Measurements from ENCODE around the gene TAOK1.
"Not testable (repeated sequence)": the region's sequence is repeated elsewhere in the genome, so short reads cannot be mapped to it uniquely, and the experiment has no call there.

TAOK1 gene

DNA sequence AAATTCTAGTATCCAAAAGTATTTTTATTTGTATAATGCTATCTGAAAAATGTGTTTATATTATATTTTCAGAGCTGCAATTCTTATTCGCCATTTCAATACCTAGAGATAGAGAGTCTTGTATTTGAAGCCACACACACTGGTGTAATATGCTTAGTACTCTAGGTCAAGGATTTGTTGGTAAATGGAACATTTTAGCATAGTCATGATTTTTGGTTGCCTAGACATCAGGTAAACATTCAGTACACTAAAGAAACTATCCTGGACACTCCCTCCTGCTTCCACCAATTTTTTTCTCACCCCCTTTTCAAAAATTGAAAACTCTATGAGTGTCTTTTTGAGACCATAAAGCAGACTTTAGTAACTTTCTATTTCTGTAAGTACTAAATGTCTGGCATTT, 155.9 kb downstream of the TAOK1 start:
- no peak for DNase-seq (ENCODE audit: low read depth in 2 of 2)

DNA sequence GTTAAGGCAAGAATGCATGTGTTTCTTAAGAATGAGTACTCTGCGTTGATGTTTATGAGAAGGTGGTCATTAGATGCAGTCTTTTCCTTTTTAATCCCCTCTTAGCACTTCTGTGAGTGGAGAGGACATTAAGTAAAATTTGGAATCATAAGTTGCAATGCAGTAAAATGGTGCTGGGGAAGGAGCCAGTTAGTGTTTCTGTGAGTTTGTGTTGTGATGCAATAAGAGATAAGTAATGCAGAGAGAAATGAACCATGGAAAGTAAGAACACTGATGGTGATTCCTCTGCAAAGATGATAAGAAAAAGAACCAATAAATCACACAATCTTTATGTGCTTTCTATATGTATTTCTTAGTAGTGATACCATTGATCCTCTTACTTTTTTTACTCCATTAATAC, 156.7 kb downstream of the TAOK1 start:
- DNase-seq (ENCODE audit: low read depth in 2 of 2), result no peak

DNA sequence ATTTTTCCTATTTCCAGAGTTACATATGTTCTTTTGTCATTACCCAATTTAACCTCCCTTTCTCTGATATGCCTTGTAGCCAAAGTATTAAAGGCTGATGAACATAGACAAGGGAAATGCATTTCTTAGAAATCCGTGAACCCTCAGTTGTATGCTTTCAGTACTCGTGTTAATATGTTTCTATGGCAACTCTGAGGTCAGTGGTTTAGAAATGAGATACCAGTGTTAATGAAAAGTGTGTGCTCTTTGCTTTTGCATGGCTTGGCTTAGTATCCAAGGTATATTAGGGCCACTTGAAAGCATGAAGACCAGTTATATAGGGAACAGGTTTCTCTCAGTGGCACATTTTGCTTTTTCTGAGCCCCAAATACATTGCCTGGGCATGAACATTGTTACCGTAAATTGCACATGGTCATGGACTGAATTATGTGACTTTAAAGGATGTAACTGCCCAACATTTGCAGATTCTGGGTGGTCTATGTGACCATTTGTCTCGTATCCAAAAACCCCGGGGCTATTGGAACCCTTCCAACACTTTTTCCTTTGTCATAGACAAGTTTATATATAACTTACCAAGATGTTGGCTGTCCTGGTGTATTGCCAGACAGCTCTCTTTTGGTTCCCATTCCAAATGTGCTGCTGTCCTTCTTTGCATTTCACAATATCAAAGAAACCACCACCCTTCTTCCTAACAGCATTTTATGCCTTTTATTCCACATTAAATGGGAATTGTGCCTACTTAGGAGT, 159.2 kb downstream of the TAOK1 start:
- no peak for DNase-seq (ENCODE audit: low read depth in 2 of 2)

DNA sequence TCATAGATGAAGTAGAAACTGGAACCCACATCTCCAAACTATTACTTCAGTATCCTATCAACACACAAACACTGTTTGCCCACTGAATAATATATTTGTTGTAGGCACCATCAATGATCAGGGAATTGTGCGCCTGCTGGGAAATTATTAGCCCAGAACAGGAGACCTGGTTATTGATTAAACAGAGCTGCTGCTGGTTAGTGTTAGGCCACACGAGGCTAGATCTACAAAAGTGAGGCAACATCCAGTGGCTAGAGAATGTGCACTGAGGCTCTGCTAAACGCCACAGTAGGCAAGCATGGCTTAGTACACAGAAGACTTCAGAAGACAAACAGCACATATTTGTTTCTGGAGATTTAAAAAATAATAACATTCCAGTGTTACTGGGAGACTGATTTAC, 165.7 kb downstream of the TAOK1 start:
- DNase-seq (ENCODE audit: low read depth in 2 of 2), result no peak

DNA sequence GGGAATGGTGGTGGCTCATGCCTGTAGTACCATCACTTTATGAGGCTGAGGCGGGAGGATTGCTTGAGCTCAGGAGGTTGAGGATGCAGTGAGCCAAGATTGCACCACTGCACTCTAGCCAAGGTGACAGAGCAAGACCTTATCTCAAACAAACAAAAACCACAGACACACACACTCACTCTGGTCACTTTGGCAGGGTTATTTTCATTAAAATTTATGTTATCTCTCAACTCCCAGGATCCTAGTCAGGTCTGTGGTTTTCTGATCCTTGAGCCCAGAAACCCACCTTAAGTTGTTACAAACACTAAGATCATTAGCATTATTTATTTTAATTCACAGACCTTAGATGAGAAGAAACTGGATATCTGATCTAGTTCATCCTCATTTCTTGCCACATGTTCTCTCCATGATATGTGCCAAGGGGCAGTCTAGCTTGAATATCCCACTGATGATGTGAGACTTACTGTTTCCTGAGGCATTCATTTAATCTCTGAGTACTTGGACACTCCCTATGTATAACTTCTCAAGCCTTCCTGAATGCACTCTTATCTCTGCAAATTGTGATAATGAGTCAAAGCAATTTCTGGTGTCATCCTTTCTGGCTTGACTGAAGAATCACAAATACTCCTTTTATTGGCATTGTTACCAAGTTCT, 167.0 kb downstream of the TAOK1 start:
- no peak for DNase-seq (ENCODE audit: low read depth in 2 of 2)

DNA sequence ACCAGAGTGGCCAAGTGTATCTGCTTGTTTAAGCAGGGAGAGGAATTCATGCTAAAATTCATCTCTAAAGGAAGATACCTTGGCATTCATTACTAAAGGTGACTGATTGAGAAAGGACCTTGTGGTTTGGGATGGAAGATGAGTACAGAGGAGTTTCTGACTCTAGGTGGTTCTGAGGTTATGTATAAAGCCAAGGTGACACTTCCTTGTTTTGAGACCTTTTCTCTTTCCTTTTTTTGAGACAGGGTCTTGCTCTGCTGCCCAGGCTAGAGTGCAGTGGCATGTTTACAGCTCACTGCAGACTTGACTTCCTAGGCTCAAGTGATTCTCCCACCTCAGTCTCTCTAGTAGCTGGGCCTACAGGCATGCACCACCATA, 167.6 kb downstream of the TAOK1 start:
- no peak for DNase-seq (ENCODE audit: low read depth in 2 of 2)

DNA sequence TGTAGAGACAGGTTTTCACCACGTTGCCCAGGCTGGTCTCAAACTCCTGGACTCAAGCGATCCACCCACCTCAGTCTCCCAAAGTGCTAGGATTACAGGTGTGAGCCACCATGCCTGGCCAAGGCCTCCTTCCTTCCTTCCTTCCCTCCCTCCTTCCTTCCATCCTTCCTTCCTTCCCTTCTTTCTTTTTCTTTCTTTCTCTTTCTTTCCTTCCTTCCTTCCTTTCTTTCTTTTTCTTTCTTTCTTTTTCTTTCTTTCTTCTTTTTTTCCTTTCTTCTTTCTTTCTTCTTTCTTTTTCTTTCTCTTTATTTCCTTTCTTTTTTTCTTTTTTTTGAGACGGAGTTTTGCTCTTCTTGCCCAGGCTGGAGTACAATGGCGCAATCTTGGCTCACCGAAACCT, 168.0 kb downstream of the TAOK1 start:
- DNase-seq (ENCODE audit: low read depth in 2 of 2), result not testable (repeated sequence)

DNA sequence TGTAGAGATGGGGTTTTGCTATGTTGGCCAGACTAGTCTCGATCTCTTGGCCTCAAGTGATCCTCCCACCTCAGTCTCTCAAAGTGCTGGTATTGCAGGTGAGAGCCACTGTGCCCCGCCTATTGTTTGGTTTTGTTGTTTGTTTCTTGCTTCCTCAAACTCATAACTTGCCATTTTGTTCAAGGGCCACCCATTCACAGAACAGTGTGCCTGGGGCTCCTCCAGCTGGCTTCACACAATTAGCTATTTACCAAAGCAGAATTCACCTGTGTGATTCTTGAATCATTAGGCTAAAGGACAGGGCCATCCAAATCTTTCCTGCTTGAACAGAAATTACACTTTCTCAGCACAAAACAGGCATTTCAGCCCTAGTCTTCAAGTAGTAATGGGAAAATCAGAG, 169.5 kb downstream of the TAOK1 start:
- DNase-seq (ENCODE audit: low read depth in 2 of 2), result no peak

DNA sequence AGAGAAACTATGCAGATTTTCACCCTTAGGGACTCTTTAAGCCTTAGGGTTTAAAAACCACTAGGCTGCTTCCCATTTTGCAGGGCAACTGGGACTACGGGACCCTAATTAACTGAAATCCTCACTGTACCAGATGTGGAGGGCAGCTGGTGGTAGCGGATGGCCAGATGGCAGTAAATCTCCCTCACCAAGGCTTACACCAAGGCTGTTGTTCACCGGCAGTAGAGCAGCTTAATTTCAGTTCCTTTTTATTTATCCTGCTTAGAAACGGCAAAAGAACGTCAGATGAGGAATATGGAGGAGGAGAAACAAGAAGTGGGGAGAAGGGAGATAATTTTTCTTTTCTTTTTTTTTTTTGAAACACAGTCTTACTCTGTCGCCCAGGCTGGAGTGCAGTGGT, 170.2 kb downstream of the TAOK1 start:
- no peak for DNase-seq (ENCODE audit: low read depth in 2 of 2)

DNA sequence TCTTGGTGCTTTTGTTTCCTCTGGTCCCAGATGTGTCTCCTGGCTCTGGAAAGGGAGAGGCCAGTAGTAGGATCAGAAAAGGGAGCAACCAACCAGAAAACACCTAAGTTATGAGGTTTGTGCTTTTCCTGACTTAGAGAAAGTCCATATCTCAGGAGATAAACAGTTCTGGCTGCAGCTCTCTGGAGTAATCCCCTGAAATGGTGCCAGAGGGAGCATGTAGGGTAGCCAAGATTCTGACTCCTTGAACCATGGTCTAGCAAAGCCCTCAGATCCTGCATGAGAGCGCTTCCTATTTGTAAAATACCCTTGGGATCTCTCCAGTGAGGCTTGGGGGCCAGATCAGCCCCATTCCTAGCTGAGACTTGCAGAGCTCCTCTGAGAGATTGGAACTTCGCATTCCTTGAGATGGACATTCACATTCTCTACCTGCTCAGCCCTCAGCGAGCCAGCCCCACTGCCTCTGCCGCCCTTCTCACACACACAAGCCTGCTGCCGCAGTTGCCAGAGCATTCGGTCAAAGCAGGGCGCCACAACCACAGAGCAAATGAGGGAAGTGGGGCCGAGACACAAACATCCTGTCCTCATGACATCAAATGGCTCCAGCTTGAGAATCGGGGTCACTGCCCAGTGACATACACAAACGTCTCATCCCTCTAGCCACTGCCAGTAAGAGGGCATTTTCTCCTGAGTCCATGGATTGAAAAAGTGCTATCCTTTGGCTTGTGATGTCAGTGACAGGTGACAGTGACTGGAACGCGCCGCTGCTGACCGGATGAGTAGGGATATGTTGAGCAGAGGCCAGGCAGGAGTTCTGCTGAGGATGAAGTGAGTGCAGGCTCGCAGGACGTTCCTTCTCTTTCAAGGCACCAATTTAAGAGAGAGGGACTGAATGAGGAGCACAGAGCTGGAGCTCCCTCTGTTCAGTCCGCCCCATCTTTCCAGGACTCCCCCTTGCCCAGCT, 171.7 kb downstream of the TAOK1 start:
- no peak for DNase-seq (ENCODE audit: low read depth in 2 of 2)

DNA sequence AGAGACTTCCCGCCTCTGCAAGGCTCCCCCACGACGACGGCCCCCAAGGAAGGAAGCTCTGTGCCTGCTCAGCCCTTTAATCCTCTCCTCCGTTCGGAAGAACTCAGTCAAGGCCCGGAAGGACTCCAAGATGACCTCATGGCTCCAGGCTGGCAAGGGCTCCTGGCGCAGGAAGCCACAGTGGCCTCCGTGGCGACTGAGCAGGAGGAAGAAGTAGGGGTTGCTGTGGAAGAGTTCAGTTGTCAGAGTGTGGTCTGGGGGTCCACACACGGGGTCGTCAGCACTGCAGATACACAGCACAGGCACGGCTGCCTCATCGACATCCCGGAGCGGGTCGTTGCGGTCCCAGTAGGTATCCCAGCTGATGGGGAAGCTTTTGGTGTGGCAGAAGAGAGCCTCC, 172.5 kb downstream of the TAOK1 start:
- no peak for DNase-seq (ENCODE audit: low read depth in 2 of 2)

DNA sequence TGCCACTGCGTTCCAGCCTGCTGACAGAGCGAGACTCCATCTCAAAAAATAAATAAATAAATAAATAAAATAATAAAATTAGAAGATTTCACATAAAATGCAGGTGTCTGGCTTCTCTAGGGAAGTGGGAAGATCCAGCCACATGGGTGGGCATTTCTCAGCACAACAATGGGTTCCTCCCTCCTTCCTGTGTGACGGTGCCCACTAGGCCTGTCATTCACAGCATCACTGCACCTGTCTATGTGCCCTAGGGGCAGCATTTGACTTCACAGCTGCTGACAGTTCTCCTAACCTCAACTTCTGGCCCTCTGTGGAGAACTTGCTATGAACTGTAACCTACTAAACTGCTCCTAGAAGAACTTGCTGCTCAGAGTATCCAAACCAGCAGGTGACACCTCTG, 173.7 kb downstream of the TAOK1 start:
- DNase-seq (ENCODE audit: low read depth in 2 of 2), result no peak

DNA sequence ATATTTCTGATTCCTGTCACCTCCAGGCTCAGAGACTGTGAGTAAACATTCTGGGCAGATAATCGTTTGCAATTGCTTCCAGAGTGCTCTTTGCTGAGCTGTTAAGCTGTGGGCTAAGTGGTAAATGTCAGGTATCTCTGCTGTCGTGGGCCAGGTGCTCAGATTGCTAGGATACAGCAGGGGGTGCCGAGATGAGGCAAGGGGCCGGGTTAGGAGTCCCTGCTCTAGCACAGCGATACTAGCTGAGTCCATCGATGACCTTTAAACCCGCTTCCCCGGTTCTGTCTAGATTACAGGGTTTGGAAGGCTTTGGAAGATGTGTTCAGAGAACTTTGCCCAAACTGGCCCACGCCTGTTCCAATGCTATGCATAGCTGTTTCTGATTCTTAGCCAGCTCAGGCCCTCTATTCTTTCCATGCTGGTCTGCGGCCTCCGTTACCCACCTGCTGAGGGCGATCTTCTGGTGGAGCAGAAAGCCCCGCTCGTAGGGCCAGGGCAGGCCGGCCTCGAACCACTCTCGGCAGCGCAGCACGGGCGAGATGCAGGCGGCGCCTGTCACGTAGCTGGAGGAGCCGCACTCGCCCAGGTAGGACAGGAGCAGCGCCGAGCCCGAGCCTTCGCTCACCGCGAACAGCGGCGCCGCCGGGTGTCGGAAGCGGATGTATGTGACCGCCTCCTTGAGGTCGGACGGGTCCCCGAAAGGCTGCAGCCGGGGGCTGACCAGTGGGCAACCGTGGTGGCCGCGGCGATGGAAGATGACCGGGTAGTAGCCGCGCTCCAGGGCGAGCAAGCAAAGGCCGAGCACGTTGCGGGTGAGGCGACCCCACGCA, 175.7 kb downstream of the TAOK1 start:
- DNase-seq (ENCODE audit: low read depth in 2 of 2), result no peak

DNA sequence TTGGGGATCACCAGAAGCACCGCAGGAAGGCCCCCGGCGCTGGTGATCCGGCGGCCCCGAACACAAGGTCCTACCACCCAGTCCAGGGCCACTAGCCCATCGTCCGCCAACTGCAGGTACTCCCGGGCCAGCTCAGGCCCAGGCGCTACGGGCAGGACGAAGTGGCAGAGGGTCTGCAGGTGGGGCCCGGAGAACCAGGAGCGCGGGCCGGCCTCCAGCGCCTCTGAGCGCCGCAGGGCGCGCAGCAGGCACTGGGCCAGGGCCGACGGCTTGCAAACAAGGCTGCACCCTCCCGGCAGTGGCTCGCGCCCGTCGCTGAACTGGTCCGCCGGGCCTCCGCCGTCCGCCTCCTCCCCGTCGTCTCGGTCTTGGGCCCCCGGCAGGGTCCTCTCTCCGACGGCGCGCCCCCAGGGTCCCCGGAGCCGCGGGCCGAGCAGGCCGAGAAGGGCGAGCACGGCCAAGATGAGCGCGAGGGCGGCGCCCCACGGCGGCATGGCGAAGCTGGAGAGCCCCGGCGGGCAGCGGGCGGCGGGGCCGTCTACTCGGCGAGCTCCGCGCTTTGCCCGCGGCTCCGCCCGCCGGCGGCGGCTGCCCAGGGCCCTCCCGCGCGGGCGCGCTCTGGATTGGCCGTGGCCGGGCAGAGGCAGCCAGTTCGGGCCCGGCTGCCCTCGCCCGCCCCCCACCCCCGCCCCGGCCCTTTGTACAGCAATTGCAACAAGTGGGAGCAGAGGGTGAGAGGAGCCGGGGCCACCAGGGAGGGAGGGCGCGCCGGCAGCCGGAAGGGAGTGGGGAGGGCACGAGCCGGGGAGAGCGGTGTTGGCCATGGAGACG, 176.5 kb downstream of the TAOK1 start, which contains the start of gene ABHD15:
Gene ABHD15, minus strand, starts transcription at position 565 of the 831 bp plus-strand sequence. Its CDS starts 71 bp downstream, at position 494.
- peak in 1 of 2 donors; percentile 44 for DNase-seq (ENCODE audit: low read depth in 2 of 2)

DNA sequence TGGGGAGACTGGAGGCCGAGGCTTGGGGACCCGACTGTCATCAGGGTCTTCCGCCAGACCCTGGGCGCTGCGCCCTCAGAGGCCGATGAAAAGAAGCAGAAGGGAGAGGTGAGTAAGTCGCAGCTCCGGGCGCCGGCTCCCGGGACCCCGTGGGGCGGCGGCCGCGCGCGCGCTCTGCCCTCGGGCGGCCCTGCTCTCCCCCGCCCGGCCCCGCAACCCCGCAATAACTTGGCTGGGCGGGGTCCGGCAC, 177.1 kb downstream of the TAOK1 start:
- no peak for DNase-seq (ENCODE audit: low read depth in 2 of 2)

DNA sequence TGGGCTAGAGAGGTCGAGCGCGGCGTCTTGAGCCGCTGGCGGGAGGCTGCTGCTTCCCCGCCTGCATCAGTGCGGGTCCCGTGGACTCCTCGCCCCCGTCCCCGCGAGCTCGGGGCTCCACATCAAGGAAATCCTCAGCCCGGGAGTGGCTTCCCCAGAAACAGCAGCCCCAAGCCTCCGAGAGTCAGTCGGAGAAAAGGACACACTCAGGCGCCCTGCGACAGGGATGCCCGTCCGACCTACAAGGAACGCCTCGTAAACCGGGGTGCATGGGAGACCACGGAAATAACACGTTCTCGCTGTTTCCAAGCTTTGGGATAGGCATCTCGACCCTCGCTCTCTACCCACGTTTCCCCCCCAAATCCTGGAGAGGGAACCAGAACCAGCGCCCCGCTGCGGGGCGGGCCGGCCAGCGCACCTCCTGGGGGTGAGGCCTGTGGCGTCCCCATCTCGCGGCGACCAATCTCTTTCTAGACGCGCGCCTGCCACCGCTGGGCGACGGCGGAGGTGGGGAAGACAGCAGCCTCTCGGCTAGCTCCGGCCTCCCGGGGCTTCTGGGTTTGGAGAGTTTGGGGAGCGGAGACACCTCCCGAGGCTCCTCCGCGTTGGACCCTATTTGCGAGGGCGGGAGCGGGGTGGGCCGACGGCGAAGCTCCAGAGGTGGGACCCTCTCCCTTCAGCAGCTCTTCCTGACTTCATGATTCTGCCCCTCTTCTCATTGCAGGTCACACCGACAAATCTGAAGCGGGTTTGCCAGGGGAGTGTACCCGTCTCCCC, 177.6 kb downstream of the TAOK1 start:
- DNase-seq (ENCODE audit: low read depth in 2 of 2), result peak; percentile 56 to 60

DNA sequence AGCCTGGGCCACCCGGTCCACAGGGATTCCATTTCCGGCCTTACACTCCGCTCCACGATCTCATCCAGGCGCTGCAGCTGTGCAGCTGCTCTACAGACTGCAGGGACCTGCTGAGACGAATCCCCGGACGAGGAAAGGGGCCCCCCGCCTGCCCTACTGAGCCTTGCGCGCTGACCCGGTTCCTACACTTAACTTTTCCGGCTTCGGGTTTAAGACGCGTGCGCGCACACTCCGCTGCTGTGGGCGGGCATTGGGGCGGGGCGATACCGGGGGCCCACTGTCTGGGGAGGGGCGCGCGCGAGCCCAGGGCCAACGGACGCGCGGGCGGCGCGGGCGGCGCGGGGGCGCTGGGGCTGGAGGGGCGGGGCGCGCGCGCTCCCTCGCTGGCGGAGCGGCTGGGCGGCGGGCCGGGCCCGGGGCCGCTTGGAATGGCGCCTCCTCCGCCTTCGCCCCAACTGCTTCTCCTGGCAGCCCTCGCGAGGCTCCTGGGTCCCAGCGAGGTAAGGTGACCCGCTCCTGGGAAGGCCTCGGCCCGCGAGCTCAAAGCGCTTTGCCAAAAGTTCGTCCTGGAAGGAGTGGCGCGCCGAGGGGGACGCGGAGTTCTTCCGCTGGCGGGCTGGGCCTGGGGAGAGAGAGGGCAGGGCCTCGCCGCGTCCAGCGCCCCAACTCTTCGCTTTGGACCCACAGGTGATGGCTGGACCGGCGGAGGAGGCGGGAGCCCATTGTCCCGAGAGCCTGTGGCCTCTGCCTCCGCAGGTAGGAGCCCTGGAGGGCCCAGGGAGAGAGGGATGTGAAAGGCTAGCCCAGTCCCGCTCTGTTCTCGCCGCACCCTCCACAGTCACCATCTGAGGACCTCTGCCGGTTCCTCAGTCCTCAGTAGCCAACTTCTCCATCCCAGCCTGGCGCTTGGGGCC, 178.4 kb downstream of the TAOK1 start, which contains the start of gene TP53I13:
Gene TP53I13, plus strand, starts transcription at position 371 of the 914 bp plus-strand sequence. Its CDS starts 58 bp downstream, at position 429.
- DNase-seq (ENCODE audit: low read depth in 2 of 2), result peak; percentile 84 to 85

DNA sequence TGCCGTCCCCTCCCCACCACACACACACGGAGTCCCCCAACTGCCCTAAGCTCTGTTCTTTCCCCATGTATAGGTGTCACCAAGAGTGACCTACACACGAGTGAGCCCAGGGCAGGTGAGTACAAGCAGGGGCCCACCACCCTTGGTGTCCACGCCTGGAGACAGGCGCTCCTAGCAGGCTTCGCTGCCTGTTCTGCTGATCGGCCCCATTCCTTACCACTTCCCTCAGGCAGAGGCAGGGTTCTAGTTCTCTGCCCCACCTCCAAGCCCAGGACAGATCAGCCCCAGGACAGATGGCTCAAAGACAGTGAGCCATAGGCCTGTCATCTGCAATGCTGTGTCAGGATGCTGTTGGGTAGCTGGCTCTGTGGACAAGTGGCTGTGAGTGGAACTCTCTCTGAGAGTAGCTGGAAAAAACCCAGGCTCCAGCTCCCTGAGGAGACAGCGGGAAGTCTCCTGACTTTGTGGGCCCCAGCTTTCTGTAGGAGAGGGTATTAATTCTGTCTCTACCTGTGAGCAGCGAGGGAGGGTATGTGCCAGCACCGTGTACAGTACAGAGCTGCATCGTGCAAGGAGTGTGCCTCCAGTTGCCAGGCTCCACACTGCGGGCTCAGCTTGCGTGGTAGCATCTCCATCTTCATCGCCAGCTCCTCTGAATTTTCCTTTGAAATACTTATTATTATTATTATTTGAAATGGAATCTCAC, 179.2 kb downstream of the TAOK1 start:
- DNase-seq (ENCODE audit: low read depth in 2 of 2), result no peak
